Measurements from ENCODE around the gene CD99L2. TPM values are rescaled to one million over a fixed set of nuclear protein-coding genes. Genes with fewer than 3 reads are reported as not detected.
"Not testable (repeated sequence)": the region's sequence is repeated elsewhere in the genome, so short reads cannot be mapped to it uniquely, and the experiment has no call there.

Gene CD99L2
- total and polyA plus RNA-seq, 2 experiments from 2014 or later = 37.9 to 71.7 TPM

- Histone ChIP-seq H3K79me2 (ENCODE audit: insufficient read depth) (no peaks in the 10 kb centered on the region), H2AFZ (no peak overlapping the region), H3K27me3 (replicated peaks; ENCODE audit: insufficient read depth) (no peaks in the 10 kb centered on the region), H3K9me2 (ENCODE audit: insufficient read depth) (no peaks in the 10 kb centered on the region), H3F3A (ENCODE audit: insufficient read depth) (no peaks in the 10 kb centered on the region), H3K4me3 (no peak overlapping the region), H3K4me1 (ENCODE audit: insufficient read depth) (no peaks in the 10 kb centered on the region), H3K9me3 (ENCODE audit: low read depth) (no peaks in the 10 kb centered on the region), H3K9ac (no peak overlapping the region), H3K36me3 (ENCODE audit: low read depth) (no peaks in the 10 kb centered on the region), H3K4me2 (ENCODE audit: unreplicated experiment) (no peak overlapping the region), H3K27ac (no peak overlapping the region), H4K20me1 (ENCODE audit: insufficient read depth) (no peaks in the 10 kb centered on the region)
- in situ Hi-C loops (cut with MboI) = no loop called here
- TF ChIP-seq EZH2phosphoT487 (IDR thresholded peaks at IDR 0.05; ENCODE audit: insufficient read depth, low read depth) (no peak), EZH2 (IDR thresholded peaks at IDR 0.05; ENCODE audit: insufficient read depth, poor library complexity, severe bottlenecking) (no peak)
- WGBS, 2 experiments (ENCODE audit: low coverage in 1 of 2, low lambda C conversion rate in 2 of 2, missing lambda C conversion rate in 2 of 2) = 92 to 100% methylated on average over 1 of the region's 1 CpG
- no peak for DNase-seq
These were observed 66.6 kb downstream of the CD99L2 start for GRCh38 chrX:150831863-150832262.

DNA sequence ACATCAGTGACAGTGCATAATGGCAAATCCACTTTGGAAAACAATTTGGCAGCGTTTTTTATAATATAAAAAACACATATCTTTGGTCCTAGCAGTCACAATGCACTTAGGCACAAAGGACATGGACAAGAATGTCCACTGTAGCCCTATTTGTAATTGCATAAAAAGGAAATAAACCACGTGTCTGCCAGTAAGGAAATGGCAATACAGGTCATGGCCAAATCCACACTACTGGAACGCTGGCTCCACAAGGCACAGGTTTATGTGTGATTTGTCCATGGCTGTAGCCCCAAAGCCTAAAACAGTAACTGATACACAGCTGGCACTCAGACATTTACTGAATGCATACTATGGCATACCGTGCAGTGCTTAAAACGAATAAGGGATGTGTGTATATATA is 69.7 kb downstream of the CD99L2 start:
- no peak overlapping the region for H3K4me2 ChIP-seq (ENCODE audit: unreplicated experiment)
- H3K27me3 ChIP-seq (replicated peaks; ENCODE audit: insufficient read depth) = no peaks in the 10 kb centered on the region
- no peak overlapping the region for H3K27ac ChIP-seq
- no peak for TF ChIP-seq EZH2phosphoT487 (IDR thresholded peaks at IDR 0.05; ENCODE audit: insufficient read depth, low read depth)
- no peak for TF ChIP-seq EZH2 (IDR thresholded peaks at IDR 0.05; ENCODE audit: insufficient read depth, poor library complexity, severe bottlenecking)
- no peaks in the 10 kb centered on the region for H3F3A ChIP-seq (ENCODE audit: insufficient read depth)
- in situ Hi-C loops (cut with MboI) = no loop called here
- H3K36me3 ChIP-seq (ENCODE audit: low read depth) = no peaks in the 10 kb centered on the region
- DNase-seq = no peak
- H3K4me1 ChIP-seq (ENCODE audit: insufficient read depth) = no peaks in the 10 kb centered on the region
- no peaks in the 10 kb centered on the region for H3K9me2 ChIP-seq (ENCODE audit: insufficient read depth)
- no peak overlapping the region for H3K9ac ChIP-seq
- H3K9me3 ChIP-seq (ENCODE audit: low read depth) = no peaks in the 10 kb centered on the region
- H3K79me2 ChIP-seq (ENCODE audit: insufficient read depth) = no peaks in the 10 kb centered on the region
- WGBS, 2 experiments (ENCODE audit: low coverage in 1 of 2, low lambda C conversion rate in 2 of 2, missing lambda C conversion rate in 2 of 2) = 96 to 100% methylated on average over 5 of the region's 5 CpGs
- H4K20me1 ChIP-seq (ENCODE audit: insufficient read depth) = no peaks in the 10 kb centered on the region
- no peak overlapping the region for H2AFZ ChIP-seq
- no peak overlapping the region for H3K4me3 ChIP-seq

GRCh38 chrX:150824352-150824751 is 74.1 kb downstream of the CD99L2 start:
- H3K4me1 ChIP-seq (ENCODE audit: insufficient read depth); H3K9ac ChIP-seq; H3K4me3 ChIP-seq; H3K9me3 ChIP-seq (ENCODE audit: low read depth); DNase-seq; H3K79me2 ChIP-seq (ENCODE audit: insufficient read depth); H3F3A ChIP-seq (ENCODE audit: insufficient read depth); H3K27ac ChIP-seq; H3K36me3 ChIP-seq (ENCODE audit: low read depth); H3K4me2 ChIP-seq (ENCODE audit: unreplicated experiment); H3K27me3 ChIP-seq (replicated peaks; ENCODE audit: insufficient read depth); in situ Hi-C loops (cut with MboI); H2AFZ ChIP-seq; H4K20me1 ChIP-seq (ENCODE audit: insufficient read depth); H3K9me2 ChIP-seq (ENCODE audit: insufficient read depth): not testable (repeated sequence)

DNA sequence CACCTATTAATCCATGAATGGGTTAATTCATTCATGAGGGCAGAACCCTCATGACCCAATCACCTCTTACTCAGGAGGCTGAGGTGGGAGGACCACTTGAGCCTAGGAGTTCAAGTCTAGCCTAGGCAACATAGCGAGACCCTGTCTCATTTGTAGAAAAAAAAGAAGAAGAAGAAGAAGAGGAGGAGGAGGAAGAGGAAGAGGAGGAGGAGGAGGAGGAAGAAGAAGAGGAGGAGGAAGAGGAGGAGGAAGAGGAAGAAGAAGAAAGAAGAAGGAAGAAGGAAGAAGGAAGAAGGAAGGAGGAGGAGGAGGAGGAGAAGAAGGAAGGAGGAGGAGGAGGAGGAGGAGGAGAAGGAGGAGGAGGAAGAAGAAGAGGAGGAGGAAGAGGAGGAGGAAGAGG is 74.6 kb downstream of the CD99L2 start:
- H4K20me1 ChIP-seq (ENCODE audit: insufficient read depth); H3K36me3 ChIP-seq (ENCODE audit: low read depth); H3K9me2 ChIP-seq (ENCODE audit: insufficient read depth); H3K9ac ChIP-seq; H3K4me1 ChIP-seq (ENCODE audit: insufficient read depth); H3K9me3 ChIP-seq (ENCODE audit: low read depth); H3K4me2 ChIP-seq (ENCODE audit: unreplicated experiment); in situ Hi-C loops (cut with MboI); H3F3A ChIP-seq (ENCODE audit: insufficient read depth); H3K4me3 ChIP-seq; H3K27ac ChIP-seq; DNase-seq; H2AFZ ChIP-seq; H3K79me2 ChIP-seq (ENCODE audit: insufficient read depth); H3K27me3 ChIP-seq (replicated peaks; ENCODE audit: insufficient read depth): not testable (repeated sequence)
- 100% methylated on average over 1 of the region's 1 CpG for WGBS, 2 experiments (ENCODE audit: low coverage in 1 of 2, low lambda C conversion rate in 2 of 2, missing lambda C conversion rate in 2 of 2)

- Histone ChIP-seq H3K4me3 (no peak overlapping the region), H3K4me2 (ENCODE audit: unreplicated experiment) (no peak overlapping the region), H3K27me3 (replicated peaks; ENCODE audit: insufficient read depth) (no peaks in the 10 kb centered on the region), H2AFZ (no peak overlapping the region), H3K9ac (no peak overlapping the region), H3K4me1 (ENCODE audit: insufficient read depth) (no peaks in the 10 kb centered on the region), H3K9me2 (ENCODE audit: insufficient read depth) (no peaks in the 10 kb centered on the region), H3K9me3 (ENCODE audit: low read depth) (no peaks in the 10 kb centered on the region), H4K20me1 (ENCODE audit: insufficient read depth) (no peaks in the 10 kb centered on the region; the same call in 1 of the 2 replicates), H3K79me2 (ENCODE audit: insufficient read depth) (no peaks in the 10 kb centered on the region), H3K27ac (no peak overlapping the region), H3K36me3 (ENCODE audit: low read depth) (no peaks in the 10 kb centered on the region), H3F3A (ENCODE audit: insufficient read depth) (no peaks in the 10 kb centered on the region)
- in situ Hi-C loops (cut with MboI) = no loop called here
- no peak for DNase-seq
- TF ChIP-seq EZH2 (IDR thresholded peaks at IDR 0.05; ENCODE audit: insufficient read depth, poor library complexity, severe bottlenecking) = no peak
- TF ChIP-seq EZH2phosphoT487 (IDR thresholded peaks at IDR 0.05; ENCODE audit: insufficient read depth, low read depth) = no peak
- 83 to 93% methylated on average over 2 of the region's 2 CpGs for WGBS, 2 experiments (ENCODE audit: low coverage in 1 of 2, low lambda C conversion rate in 2 of 2, missing lambda C conversion rate in 2 of 2)
These were observed 76.5 kb downstream of the CD99L2 start for GRCh38 chrX:150821971-150822370.

Data from GM23248 (cell line).